Measurements from ENCODE around the gene UFSP2.

Gene UFSP2

GRCh38 chr4:185425647-185426352 is at the start of gene UFSP2:
UFSP2 (minus strand) TSS chr4:185425964; CDS start chr4:185425868, 96 bp downstream.
- no peak for FAIRE-seq

- FAIRE-seq: no peak
These were observed 47.5 kb upstream of the UFSP2 start for GRCh38 chr4:185473247-185473646.

DNA sequence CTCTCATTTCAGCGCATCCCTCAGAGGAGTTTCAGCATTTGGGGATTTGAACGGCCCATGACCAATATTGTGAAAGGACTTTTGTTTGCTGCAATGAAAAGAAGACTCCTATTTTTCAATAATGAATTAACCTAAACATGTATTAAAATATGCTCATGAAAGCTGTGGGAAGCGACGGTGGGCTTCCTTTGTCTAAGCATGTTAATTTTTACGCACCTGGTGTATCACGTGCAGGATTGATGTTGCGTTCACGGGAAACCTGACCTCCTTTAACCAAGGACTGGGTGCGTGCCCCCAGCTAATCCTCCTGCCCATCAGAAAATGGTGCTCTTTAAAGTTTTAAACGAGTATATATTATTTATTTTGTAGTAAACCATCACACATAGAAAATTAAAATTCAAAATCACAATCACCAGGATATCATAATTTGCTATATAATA is 46.4 kb upstream of the UFSP2 start:
- FAIRE-seq: no peak

DNA sequence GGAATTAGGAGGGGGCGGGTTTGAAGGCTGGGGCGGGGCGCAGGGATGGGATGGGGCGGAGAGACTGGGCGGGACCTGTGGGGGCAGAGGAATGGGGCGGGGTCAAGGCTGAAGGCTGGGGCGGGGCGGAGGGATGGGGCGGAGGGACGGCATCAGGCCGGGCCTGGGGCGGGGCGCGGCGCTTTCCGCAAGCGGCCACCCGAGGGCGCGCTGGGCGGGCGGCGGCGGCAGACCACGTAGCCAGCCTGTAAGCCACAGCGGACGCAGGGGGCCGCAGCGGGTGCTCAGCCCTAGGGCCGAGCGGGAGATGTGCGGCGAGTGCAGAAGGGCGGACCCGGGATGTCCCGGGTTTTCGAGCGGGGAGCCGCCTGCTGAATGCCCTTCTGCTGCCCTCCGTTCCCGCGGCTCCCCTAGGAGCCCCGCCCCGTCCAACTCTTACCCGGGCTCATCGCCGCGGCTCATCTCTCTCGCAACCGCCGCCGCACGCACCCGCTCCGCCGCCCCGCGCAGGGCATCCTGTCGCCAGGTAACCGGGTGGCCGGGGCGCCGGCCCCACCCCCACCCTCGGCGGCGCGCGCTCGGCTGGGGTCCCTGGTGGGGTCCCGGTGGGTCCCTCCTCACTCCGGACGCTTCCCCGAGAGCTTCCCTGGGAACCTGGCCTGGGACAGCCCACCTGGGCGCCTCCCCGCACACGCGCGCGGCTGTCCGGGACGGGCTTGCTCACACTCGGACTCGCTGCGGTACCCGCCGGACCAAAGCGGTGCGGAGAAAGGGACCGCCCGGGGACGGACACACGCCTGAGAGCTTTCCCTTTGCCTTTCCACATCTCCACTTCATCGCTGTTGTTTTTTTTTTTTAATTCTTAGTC is 45.7 kb upstream of the UFSP2 start, which contains the start of gene CCDC110:
Gene CCDC110, minus strand, starts transcription at position 499 of the 868 bp plus-strand sequence. Its CDS starts 50 bp downstream, at position 449.
- no peak for FAIRE-seq

- FAIRE-seq: no peak
These were observed 44.9 kb upstream of the UFSP2 start for GRCh38 chr4:185470501-185471195.

GRCh38 chr4:185469580-185470154 is 43.9 kb upstream of the UFSP2 start:
- FAIRE-seq: no peak

- FAIRE-seq: no peak
These were observed 43.2 kb upstream of the UFSP2 start for GRCh38 chr4:185468999-185469398.

- FAIRE-seq: no peak
These were observed 42.2 kb upstream of the UFSP2 start for GRCh38 chr4:185467991-185468390.

- FAIRE-seq: no peak
These were observed 41.3 kb upstream of the UFSP2 start for GRCh38 chr4:185467101-185467500.

- no peak for FAIRE-seq
These were observed 39.9 kb upstream of the UFSP2 start for GRCh38 chr4:185465707-185466106.

- FAIRE-seq: no peak
These were observed 39.1 kb upstream of the UFSP2 start for GRCh38 chr4:185464887-185465286.

DNA sequence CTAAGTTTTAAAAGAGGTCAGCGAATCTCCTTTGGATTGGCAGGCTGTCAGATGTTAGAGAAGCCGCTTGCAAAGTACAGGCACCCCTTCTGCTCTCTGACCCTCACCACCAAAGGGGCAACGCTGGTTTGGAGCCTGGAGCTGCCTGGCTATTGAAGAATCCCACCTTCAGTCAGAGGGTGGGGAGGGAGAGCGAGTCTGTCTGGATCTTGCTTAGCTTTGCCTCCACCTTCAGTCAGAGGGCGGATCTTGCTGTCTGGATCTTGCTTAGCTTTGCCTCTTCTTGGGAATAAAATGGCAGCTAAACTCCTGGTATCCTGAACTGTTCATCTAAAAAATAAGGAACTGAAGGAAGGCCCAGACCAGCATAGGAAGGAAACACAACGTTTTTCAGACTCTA is 38.4 kb upstream of the UFSP2 start:
- FAIRE-seq: no peak

DNA sequence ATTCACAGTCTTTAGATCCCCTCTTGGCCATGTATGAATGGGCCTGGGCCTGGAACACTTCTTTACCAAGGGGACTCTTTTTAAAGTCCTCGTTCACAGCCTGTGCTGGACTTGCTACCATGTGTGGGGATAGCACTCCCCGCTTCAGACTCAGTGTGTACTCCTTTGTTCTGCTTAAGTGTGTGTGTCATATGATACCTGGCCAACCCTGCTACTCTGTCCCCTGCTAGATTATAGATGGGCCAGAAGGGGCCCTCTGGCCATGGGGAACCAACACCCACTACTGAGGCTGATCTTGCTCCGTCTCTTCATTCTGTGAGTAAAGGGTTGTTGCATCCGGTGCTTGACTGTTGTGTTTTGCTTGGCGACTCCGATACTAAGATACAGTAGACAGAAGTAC is 37.8 kb upstream of the UFSP2 start:
- no peak for FAIRE-seq

- no peak for FAIRE-seq
These were observed 35.8 kb upstream of the UFSP2 start for GRCh38 chr4:185461565-185461964.

- FAIRE-seq: no peak
These were observed 31.4 kb upstream of the UFSP2 start for GRCh38 chr4:185457136-185457535.

- no peak for FAIRE-seq
These were observed 30.4 kb upstream of the UFSP2 start for GRCh38 chr4:185456131-185456530.

DNA sequence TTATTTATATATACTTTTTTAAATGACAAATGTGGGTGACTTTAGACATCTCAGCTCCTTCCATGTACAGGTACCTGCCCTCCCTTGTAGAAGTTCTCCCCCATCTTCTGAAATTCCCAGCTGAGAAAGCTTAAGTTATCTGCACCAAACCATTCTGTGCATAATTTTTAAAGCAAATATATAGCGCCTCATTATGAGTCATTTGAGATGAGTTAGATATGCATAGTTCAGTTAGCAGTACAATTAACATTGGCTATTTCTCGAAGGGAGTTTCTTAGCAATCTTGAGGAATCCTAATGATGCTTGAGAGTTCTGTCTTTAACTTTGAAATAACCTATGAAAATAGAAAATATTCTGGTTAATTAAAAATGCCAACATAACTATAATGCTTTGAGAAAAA is 19.4 kb upstream of the UFSP2 start:
- no peak for FAIRE-seq

GRCh38 chr4:185441479-185441878 is 15.7 kb upstream of the UFSP2 start:
- FAIRE-seq: peak; percentile 26

DNA sequence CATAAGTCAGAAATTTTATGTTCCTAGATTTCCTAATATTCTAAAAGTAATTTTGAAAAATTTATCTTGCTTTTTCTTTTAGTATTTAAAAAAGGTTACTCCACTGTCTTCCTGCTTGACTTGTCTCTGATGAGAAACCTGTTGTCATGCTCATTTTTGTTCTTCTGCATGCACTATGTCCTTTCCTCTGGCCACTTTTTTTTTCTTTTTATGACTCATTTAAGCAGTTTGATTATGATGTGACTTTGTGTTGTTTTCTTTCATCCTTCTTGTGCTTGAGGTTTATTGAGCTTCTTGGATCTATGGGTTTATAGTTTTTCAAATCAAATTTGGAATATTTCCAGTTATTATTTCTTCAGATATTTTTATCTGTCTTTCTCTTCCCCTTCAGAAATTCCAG is 12.0 kb upstream of the UFSP2 start:
- no peak for FAIRE-seq

DNA sequence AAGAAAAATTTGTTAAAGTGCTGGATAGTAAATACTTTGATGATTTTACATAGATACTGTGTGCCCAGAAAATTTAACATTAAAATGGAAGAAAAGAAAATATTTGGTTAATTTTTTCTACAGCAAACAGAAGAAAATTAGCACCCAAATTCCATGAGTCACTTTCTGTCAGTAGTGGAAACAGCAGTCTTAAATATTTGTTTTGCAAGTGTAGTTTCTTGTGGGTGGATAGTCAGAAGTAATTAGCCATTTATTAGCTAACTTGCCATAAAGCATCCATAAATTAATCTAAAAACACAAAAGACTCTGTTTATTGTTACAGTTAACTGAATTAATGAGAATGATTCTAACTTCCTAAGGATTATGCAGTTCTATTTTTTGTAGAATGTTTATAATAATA is 9.7 kb upstream of the UFSP2 start:
- FAIRE-seq: no peak

GRCh38 chr4:185429660-185430059 is 3.9 kb upstream of the UFSP2 start:
- no peak for FAIRE-seq

GRCh38 chr4:185426960-185427688 is 1.4 kb upstream of the UFSP2 start:
- no peak for FAIRE-seq
